NCI-H1092 treated with DMSO at 0.1 percent for 48 hours (cell line): ENCODE data around the gene SYNJ2.
"Not testable (repeated sequence)": the region's sequence is repeated elsewhere in the genome, so short reads cannot be mapped to it uniquely, and the experiment has no call there.

ENCODE experiments used
- DNase-seq: peaks from one replicate; lab custom pipeline; 2025; lab: John Stamatoyannopoulos, UW

Gene SYNJ2, protein sequence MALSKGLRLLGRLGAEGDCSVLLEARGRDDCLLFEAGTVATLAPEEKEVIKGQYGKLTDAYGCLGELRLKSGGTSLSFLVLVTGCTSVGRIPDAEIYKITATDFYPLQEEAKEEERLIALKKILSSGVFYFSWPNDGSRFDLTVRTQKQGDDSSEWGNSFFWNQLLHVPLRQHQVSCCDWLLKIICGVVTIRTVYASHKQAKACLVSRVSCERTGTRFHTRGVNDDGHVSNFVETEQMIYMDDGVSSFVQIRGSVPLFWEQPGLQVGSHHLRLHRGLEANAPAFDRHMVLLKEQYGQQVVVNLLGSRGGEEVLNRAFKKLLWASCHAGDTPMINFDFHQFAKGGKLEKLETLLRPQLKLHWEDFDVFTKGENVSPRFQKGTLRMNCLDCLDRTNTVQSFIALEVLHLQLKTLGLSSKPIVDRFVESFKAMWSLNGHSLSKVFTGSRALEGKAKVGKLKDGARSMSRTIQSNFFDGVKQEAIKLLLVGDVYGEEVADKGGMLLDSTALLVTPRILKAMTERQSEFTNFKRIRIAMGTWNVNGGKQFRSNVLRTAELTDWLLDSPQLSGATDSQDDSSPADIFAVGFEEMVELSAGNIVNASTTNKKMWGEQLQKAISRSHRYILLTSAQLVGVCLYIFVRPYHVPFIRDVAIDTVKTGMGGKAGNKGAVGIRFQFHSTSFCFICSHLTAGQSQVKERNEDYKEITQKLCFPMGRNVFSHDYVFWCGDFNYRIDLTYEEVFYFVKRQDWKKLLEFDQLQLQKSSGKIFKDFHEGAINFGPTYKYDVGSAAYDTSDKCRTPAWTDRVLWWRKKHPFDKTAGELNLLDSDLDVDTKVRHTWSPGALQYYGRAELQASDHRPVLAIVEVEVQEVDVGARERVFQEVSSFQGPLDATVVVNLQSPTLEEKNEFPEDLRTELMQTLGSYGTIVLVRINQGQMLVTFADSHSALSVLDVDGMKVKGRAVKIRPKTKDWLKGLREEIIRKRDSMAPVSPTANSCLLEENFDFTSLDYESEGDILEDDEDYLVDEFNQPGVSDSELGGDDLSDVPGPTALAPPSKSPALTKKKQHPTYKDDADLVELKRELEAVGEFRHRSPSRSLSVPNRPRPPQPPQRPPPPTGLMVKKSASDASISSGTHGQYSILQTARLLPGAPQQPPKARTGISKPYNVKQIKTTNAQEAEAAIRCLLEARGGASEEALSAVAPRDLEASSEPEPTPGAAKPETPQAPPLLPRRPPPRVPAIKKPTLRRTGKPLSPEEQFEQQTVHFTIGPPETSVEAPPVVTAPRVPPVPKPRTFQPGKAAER (N-terminal part only)

GRCh38 chr6:157981395-157982101 lies at the start of gene SYNJ2:
Gene SYNJ2 (plus strand): TSS chr6:157981863. CDS start chr6:157981962, 99 bp downstream.
- peak; percentile 46 for DNase-seq

DNA sequence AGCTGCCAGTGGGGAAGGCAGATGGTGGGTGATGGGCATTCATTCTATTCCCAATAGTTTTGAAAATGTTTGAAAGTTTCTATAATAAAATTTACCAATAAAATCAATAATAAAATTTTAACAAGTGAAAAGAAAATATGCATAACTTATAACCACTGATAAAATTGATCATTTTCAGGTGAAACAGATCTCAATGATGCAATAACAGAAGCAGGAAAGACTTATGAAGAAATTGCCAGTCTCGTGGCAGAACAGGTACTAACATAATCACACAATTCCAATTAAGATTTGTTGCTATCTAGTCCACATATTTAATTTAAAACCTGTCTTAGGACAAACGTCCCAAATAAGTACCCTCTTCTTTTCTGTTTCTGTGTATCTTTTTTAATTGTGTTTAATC lies 45.9 kb upstream of the SYNJ2 start:
- DNase-seq, result no peak

DNA sequence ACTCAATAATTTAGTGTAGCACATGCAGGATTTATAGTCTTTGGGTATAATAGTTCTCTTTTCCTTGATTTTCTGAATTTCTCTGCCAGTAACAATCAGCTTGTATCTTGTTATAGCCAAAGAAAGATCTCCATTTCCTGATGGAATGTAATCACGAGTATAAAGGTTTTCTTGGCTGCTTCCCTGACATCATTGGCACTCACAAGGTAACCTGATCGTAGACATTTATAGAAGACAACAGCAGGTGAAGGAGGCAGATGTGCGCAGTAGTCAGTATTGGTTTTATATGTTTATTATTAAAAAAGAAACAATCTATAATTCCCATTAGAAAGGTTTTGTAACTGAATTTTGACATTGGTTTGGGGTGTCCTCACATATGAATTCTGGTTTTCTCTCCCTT lies 44.3 kb upstream of the SYNJ2 start:
- DNase-seq, result no peak

DNA sequence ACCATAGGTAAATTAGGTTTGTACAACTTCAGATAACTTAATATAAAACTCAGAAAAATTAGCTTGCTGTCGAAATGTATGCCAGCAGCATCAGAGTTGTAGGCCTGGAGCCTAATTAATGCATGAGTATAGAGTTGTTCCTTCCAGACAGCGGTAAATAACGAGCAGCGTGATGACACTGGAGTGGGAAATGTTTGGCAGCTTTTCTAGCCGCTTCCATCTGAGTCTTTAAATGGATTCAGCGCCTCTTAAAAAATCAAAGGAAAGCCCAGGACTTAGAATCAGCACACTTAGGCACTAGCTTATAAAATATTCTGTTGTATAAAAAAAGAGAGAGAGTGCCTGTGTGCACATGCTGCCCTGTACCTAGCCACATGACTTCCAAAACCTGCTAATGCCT lies 43.7 kb upstream of the SYNJ2 start:
- DNase-seq, result peak; percentile 6

DNA sequence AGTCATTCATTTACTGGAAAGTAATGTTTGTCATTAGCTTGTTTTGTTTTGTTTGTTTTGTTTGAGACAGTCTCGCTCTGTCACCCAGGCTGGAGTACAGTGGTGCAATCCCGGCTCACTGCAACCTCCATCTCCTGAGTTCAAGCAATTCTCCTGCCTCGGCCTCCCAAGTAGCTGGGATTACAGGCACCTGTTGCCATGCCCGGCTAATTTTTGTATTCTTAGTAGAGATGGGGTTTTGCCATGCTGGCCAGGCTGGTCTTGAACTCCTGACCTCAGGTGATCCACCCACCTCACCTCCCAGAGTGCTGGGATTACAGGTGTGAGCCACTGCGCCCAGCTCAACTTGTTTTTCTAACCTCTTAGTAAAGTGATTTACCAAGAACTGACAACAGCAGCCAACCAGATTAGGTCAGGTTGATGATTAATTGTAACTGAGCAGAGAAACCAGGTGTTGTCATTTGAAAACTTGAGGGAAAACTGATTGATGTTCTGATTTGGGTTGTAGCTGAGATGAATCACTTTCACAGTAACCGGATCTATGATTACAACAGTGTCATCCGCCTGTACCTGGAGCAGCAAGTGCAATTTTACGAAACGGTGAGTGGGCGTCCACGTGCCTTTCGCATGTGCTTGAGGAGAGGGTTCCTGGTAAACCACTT lies 41.2 kb upstream of the SYNJ2 start:
- DNase-seq, result not testable (repeated sequence)

DNA sequence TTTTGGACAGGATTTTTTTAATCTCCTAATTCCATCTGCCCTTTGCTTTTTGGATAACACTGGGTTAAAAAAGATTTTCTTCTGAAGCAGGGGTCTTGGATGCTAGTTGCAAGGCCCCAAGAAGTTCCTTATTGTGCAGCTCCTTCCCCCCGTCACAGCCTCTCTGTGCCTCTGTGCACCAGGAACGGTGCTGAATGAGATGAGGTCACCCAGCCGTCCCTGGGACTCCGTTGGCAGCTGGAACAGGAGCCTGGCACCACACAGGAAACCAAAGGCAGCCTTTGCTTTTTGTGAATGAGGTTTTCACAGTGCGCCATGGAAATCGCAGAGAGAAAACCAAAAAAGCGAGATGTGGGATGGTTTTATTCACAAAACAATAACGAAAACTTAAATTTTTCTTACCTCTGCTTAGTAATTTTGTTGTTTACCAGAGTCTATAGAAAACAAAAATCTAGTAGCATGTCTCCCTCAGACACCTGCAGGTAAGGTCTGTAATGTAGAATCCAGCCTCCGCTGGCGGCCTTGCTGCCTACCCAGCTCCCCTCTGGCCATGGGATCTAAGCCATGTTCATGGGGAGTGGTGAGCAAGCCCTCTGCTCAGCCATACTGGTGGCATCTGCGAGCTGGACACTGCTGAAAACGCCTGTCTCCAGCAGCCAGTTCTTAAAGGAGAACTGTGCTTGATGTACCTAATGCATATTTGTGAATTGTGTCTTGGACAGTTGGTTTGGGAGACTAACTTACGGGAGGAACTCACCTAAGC lies 40.4 kb upstream of the SYNJ2 start:
- DNase-seq, result no peak

- no peak for DNase-seq
Measured at GRCh38 chr6:157942351-157942750, 39.3 kb upstream of the SYNJ2 start.

GRCh38 chr6:157943249-157943963 lies 38.3 kb upstream of the SYNJ2 start:
- no peak for DNase-seq

- DNase-seq, result no peak
Measured at GRCh38 chr6:157943964-157944283, 37.7 kb upstream of the SYNJ2 start.

DNA sequence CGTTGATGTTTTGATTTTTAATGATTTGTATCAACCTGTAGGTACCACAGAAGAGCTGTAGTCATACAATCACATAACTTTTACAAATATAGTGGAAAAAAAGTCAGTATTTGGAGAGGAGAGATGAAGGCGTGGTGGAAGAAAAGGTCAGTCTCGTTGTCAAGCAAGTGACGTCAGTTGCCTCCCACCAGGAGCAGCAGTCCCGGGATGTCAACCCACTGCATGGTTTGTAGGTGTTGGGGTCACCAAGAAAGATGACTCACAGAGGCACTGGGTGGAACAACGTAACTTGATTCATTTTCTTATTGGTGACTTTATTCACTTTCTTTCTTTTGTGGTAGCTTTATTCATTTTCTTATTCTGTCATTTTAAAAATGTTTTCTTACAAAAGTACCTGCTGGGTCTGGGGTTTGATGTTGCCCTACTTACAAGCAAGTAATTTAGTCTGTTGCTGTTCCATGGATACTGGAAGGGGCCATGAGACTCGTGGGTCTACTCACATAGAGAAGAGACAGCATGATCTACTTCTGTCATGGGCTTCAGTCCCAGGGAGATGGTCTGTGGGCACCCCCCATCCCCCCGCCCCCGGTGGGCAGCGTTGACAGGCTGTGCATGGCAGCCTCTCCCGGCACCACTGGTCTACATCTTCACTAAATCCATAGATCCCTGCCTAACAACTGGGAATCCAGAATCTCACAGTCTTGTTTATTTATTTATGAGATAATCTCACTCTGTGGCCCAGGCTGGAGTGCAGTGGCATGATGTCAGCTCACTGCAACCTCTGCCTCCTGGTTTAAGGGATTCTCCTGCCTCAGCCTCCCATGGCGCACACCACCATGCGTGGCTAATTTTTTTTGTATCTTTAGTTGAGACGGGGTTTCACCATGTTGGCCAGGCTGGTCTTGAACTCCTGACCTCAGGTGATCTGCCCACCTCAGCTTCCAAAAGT lies 36.4 kb upstream of the SYNJ2 start:
- DNase-seq, result no peak

DNA sequence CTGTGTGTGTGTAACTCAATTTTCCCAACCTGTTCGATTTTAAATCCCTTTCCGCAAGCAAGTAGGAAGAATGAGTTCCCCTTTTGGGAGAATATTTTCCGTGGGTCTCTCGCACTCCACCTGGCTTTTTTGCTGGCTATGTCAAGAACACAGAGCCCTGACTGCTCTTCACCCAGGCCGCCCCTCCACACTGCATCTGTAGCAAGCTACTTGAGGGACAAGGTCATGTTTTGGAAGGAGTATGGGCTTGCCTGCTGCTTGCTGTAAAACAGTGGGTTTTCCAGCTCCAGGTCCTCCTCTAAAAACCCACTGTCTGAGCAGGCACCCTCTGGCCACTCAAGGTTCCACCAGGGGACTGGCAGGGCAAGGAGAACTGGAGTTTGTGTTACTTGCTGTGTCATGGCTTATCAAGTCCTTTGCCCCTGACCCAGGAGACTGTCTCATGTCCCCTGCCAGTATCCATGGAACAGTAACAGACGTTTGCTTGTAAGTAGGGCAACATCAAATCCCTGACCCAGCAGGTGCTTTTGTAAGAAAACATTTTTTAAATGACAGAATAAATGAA lies 35.5 kb upstream of the SYNJ2 start:
- no peak for DNase-seq

DNA sequence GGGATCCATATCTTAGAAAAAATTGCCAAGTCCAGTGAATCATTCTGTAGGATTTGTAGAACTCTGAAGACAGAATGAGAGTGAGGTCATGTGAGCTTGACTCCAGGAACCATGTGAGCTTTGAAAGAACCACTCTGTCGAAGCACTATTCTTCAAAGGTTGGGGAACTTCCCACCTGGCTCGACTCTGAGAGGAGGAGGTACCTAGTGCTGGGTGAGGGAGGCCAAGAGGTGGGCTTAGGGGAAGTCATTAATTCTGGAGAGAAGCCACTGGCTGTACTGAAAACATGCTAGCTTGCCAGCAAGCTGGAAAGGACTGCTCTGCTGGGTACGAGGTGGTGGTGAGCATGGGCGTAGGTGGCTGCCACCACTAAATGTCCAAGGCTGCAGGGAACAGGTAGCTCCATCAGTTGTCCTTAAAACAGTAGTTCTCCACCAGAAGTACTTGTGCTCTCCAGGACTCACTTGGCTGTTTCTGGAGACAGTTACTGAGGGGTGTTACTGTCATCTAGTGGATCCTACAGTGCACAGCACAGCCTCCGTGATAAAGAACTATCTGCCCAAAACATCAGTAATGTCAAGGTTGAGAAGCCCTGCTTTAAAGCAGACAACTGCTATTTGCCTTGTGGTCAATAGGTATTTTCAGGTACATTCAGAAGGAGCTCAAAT lies 34.7 kb upstream of the SYNJ2 start:
- DNase-seq, result peak; percentile 28

DNA sequence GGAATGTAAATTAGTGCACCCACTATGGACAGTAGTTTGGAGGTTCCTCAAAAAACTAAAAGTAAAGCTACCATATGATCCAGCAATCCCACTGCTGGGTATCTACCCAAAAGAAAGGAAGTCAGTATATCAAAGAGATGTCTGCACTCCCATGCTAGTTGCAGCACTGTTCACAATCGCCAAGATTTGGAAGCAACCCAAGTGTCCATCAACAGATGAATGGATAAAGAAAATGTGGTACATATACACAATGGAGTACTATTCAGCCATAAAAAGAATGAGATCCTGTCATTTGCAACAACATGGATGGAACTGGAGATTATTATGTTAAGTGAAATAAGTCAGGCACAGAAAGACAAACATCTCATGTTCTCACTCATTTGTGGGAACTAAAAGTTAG lies 30.8 kb upstream of the SYNJ2 start:
- not testable (repeated sequence) for DNase-seq

- no peak for DNase-seq
Measured at GRCh38 chr6:157951828-157952227, 29.8 kb upstream of the SYNJ2 start.

DNA sequence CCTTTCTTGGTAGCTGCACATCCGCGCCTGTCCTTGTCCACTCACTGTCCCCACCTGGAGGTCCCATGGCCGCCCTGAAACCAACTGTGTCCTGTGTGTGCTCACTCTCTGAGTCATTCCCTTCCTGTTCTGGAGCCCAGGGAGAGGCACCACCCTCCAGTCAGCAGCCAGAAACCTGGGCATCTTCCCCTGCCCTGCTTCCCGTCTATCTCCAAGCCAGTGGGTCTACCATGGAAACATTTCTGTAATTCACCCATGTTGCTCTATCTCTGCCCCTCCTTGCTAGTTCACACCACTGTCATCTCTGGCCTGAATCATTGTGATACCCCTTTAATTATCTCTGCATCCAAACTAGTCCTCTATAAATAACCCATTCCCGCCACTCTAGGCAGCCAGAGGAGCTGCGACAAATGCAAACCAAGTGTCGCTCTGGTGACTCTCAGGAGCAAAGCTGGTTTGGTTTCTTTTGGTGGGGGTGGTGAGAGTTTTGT lies 28.8 kb upstream of the SYNJ2 start:
- no peak for DNase-seq

DNA sequence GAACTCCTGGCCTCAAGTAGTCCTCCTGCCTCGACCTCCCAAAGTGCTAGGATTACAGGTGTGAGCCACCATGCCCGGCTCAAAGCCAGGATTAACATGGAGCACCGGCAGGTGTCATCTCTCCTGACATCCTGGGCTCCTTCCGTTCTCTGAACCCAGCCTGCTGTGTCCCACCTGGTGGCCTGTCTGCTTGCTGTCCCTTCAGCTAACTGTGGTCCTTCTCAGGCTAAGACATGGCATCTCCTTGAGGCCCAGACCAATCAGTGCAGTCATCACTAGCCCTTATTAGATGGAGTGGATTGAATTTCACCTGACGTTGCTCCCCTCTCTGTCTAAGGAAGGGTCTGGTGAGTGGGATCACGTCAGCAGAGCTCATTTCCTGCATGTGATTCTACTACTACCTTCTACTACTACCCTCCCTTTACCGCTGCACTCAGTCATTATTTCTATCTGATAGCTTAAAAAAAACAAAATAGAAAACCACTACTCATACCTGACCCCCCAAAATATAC lies 28.0 kb upstream of the SYNJ2 start:
- DNase-seq, result no peak
